Hepatocyte (in vitro differentiated cells): ENCODE measurements around the gene BLNK.

Experiments
- CTCF ChIP-seq: fragments of 200-600 bp; sonication (generic); IDR thresholded peaks from 2 replicates; pipeline ENCODE4 v1.5.1; 2016; ENCODE audit warnings: antibody characterized with exemption, mild to moderate bottlenecking; ENCODE audit not compliant: poor library complexity
- EZH2 ChIP-seq: fragments of 200-600 bp; sonication (generic); IDR thresholded peaks from 2 replicates; pipeline ENCODE4 v1.6.1; 2016; ENCODE audit warnings: antibody characterized with exemption, mild to moderate bottlenecking, borderline replicate concordance

DNA sequence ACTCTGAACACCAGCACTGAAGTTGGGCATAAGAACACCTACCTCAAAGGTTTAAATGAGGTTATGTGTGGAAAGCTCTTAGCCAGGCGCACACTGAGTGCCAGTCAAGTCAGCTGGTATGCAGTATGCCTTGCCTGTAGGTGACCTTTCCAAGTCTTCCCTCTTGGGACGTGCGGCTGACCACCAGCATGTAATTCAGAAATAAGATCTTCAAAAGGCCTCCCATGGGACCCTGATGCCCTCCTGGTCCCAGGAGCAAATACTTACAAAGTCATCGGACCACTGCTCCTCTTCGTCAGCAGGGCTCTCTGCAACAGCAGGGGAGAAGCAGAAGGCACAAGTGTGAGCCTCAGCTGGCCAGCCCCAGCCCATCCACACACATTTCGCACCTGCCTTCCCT is 40.8 kb downstream of the BLNK start:
- TF ChIP-seq CTCF (no peak), EZH2 (no peak)
